Measurements from ENCODE around the gene RAN. TPM values are rescaled to one million over a fixed set of nuclear protein-coding genes. Genes with fewer than 3 reads are reported as not detected.
A peak's percentile ranks its signal among the peaks of the same experiment; 100 is the strongest.

Gene RAN
- total RNA-seq, 4 donors from 2014 or later, result 105 to 296 (median 232) TPM

- TF ChIP-seq EP300 (IDR thresholded peaks at IDR 0.05), result no peak
- TF ChIP-seq POLR2A (IDR thresholded peaks at IDR 0.05), result no peak
- TF ChIP-seq, protein P1, sequence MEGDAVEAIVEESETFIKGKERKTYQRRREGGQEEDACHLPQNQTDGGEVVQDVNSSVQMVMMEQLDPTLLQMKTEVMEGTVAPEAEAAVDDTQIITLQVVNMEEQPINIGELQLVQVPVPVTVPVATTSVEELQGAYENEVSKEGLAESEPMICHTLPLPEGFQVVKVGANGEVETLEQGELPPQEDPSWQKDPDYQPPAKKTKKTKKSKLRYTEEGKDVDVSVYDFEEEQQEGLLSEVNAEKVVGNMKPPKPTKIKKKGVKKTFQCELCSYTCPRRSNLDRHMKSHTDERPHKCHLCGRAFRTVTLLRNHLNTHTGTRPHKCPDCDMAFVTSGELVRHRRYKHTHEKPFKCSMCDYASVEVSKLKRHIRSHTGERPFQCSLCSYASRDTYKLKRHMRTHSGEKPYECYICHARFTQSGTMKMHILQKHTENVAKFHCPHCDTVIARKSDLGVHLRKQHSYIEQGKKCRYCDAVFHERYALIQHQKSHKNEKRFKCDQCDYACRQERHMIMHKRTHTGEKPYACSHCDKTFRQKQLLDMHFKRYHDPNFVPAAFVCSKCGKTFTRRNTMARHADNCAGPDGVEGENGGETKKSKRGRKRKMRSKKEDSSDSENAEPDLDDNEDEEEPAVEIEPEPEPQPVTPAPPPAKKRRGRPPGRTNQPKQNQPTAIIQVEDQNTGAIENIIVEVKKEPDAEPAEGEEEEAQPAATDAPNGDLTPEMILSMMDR (IDR thresholded peaks at IDR 0.05), result no peak
- TF ChIP-seq POLR2AphosphoS5 (IDR thresholded peaks at IDR 0.05), result no peak
- Histone ChIP-seq H3K27me3 (peaks cover 8% of the 10 kb centered on the region), H3K4me1 (no peaks in the 10 kb centered on the region), H3K27ac (no peak overlapping the region), H3K9me3 (peaks cover 7% of the 10 kb centered on the region), H3K4me3 (no peak overlapping the region), H3K36me3 (no peaks in the 10 kb centered on the region)
- WGBS, result 86% methylated on average over 4 of the region's 4 CpGs
- DNase-seq (ENCODE audit: low spot score in 2 of 2), result no peak
Measured at GRCh38 chr12:130909111-130909510, 37.2 kb downstream of the RAN start.

DNA sequence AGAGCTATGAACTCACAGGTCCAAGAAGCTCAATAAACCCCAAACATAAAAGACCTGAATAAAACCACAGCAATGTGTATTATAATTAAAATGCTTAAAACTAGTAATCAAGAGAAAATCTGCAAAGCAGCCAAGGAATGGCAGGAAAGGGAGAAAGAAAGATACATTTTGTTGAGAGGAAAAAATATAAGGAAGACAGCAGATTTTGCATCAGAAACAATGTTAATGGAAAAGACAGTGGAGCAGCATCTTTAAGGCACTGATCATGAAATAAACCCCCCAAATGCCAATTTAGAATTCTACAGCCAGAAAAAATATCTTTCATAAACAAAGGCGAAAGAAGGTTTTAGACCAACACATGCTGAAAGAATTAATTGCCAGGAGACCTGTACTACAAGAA lies 39.3 kb downstream of the RAN start:
- no peak for DNase-seq (ENCODE audit: low spot score in 2 of 2)
- Histone ChIP-seq H3K27me3 (peaks cover 16% of the 10 kb centered on the region), H3K36me3 (no peaks in the 10 kb centered on the region), H3K4me3 (no peak overlapping the region), H3K9me3 (peaks cover 7% of the 10 kb centered on the region), H3K27ac (no peak overlapping the region), H3K4me1 (peaks cover 3% of the 10 kb centered on the region)
- TF ChIP-seq POLR2AphosphoS5 (IDR thresholded peaks at IDR 0.05) (no peak), EP300 (IDR thresholded peaks at IDR 0.05) (no peak), POLR2A (IDR thresholded peaks at IDR 0.05) (no peak)
- TF ChIP-seq, protein P1 (IDR thresholded peaks at IDR 0.05), result no peak
- 43% methylated on average over 1 of the region's 1 CpG for WGBS

- H3K27ac ChIP-seq, result no peak overlapping the region
- no peaks in the 10 kb centered on the region for H3K36me3 ChIP-seq
- peaks cover 23% of the 10 kb centered on the region for H3K27me3 ChIP-seq
- TF ChIP-seq POLR2AphosphoS5 (IDR thresholded peaks at IDR 0.05) (no peak), EP300 (IDR thresholded peaks at IDR 0.05) (no peak), POLR2A (IDR thresholded peaks at IDR 0.05) (no peak)
- TF ChIP-seq, protein P1 (IDR thresholded peaks at IDR 0.05), result no peak
- no peak overlapping the region for H3K4me3 ChIP-seq
- no peak for DNase-seq (ENCODE audit: low spot score in 2 of 2)
- peaks cover 7% of the 10 kb centered on the region for H3K9me3 ChIP-seq
- H3K4me1 ChIP-seq, result peaks cover 6% of the 10 kb centered on the region
Measured at GRCh38 chr12:130911933-130912332, 40.1 kb downstream of the RAN start.

DNA sequence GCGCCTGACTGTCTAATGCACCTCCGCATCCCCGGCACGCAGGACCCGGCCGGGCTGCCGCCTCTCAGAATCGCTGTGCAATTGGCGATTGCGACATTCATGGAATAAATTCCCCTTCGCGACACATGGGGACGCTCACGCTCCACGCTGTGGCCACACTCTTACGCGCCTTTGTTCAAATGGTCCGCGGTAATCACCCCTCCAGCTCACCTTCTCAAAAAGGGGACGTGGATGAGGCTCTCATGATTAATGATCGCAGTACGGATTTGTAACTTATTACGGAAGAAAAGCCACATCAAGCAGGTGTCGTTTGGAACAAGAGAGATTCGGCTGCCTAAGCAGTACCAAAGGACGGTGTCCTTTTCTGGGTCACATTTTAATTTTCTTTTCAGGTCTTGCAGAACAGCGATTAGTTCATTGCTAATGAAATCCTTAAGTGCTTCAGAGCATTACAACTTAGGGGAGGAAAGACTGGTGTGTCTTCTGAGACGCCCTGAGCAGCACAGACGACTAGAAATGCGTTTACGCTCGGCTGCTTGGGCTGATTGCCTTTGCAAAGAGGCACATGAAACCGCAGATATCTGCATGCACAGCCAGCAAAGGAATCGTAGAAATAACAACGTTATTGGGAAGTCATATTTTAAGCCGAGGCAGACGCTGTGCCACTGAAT lies 44.5 kb downstream of the RAN start:
- Histone ChIP-seq H3K27me3 (peaks cover 46% of the 10 kb centered on the region), H3K4me1 (peaks cover 8% of the 10 kb centered on the region), H3K4me3 (peak overlapping the region; percentile 7), H3K36me3 (no peaks in the 10 kb centered on the region), H3K27ac (no peak overlapping the region), H3K9me3 (peaks cover 2% of the 10 kb centered on the region)
- TF ChIP-seq POLR2A (IDR thresholded peaks at IDR 0.05), result no peak
- no peak for TF ChIP-seq EP300 (IDR thresholded peaks at IDR 0.05)
- TF ChIP-seq, protein P1 (IDR thresholded peaks at IDR 0.05), result peak; percentile 81 to 89
- TF ChIP-seq POLR2AphosphoS5 (IDR thresholded peaks at IDR 0.05), result peak in 2 of 3 donors; percentile 32 to 33
- DNase-seq (ENCODE audit: low spot score in 2 of 2), result peak in 1 of 2 donors; percentile 66
- WGBS, result 21% methylated on average over 35 of the region's 37 CpGs

GRCh38 chr12:130917607-130918006 lies 45.7 kb downstream of the RAN start:
- no peak for DNase-seq (ENCODE audit: low spot score in 2 of 2)
- Histone ChIP-seq H3K36me3 (no peaks in the 10 kb centered on the region), H3K27me3 (peaks cover 46% of the 10 kb centered on the region), H3K27ac (no peak overlapping the region), H3K4me1 (peaks cover 8% of the 10 kb centered on the region), H3K4me3 (no peak overlapping the region), H3K9me3 (no peaks in the 10 kb centered on the region)
- 90% methylated on average over 13 of the region's 13 CpGs for WGBS
- TF ChIP-seq, protein P1 (IDR thresholded peaks at IDR 0.05), result no peak
- no peak for TF ChIP-seq POLR2A (IDR thresholded peaks at IDR 0.05)
- no peak for TF ChIP-seq POLR2AphosphoS5 (IDR thresholded peaks at IDR 0.05)
- no peak for TF ChIP-seq EP300 (IDR thresholded peaks at IDR 0.05)
